NT2/D1 (cell line): ENCODE data around the gene STK32B.

Source experiments
- YY1 ChIP-seq: IDR thresholded peaks from 2 replicates; pipeline ENCODE4 v1.6.1; 2011; ENCODE audit not compliant: insufficient read length, insufficient read depth
- ZNF274 ChIP-seq: IDR thresholded peaks from 2 replicates; pipeline ENCODE4 v1.6.1; 2011; ENCODE audit warnings: mild to moderate bottlenecking, low read depth, low read length

DNA sequence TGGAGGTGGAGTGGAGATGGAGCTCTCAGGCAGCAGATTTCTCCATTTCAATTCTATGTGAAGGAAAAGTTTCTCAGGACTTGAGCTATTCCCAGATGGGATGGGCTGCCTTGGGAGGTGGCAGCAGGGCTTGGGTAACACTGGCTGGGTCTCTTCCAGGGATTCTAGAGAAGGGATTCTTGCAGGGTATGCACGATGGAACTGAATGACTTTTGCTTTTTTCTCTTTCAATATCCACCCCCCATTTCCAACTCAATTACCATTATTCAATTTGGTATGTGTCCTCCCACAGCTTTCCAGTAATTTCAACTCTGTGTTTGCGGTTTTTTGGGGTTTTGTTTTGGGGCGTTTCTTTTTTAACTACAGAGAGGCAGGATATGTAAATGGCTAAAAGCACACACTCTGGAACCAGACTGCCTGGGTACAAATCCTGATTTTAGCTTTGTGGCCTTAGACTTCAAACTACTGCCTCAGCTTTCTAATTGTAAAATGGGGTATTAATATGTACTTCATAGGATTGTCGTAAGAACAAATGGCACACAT, 428.3 kb downstream of the STK32B start:
- TF ChIP-seq YY1: no peak
- no peak for TF ChIP-seq ZNF274
